Astrocyte of the cerebellum (primary cell): Measurements from ENCODE around the gene NUAK1.

Experiments
- DNase-seq: peaks from one replicate; pipeline ENCODE4 v3.0.0-alpha.2; 2011; ENCODE audit warnings: low read depth
- H3K4me3 ChIP-seq: 2 replicates; pipeline ENCODE4 v1.5.1; 2011; ENCODE audit warnings: mild to moderate bottlenecking, low read depth, low read length, moderate library complexity
- CTCF ChIP-seq: IDR thresholded peaks from 2 replicates; pipeline ENCODE4 v1.5.1; 2012; ENCODE audit warnings: low read length, low read depth, moderate library complexity, mild to moderate bottlenecking; ENCODE audit errors: missing control alignments
- in situ Hi-C: cut with HindIII; loops from 2 replicates; pipeline ENCODE4 v1.10.0; 2017; ENCODE audit warnings: low sequenced_read_pairs

NUAK1 gene

GRCh38 chr12:106107566-106107965 is 31.2 kb downstream of the NUAK1 start:
- TF ChIP-seq CTCF, result no peak
- no peak for DNase-seq
- in situ Hi-C loops, result no loop called here
- H3K4me3 ChIP-seq, result no peak overlapping the region

GRCh38 chr12:106106892-106107291 is 31.9 kb downstream of the NUAK1 start:
- TF ChIP-seq CTCF, result no peak
- in situ Hi-C loops, result no loop called here
- no peak for DNase-seq
- H3K4me3 ChIP-seq, result no peak overlapping the region

GRCh38 chr12:106106061-106106566 is 32.6 kb downstream of the NUAK1 start:
- TF ChIP-seq CTCF, result no peak
- no peak overlapping the region for H3K4me3 ChIP-seq
- no peak for DNase-seq
- in situ Hi-C loops, result no loop called here

- in situ Hi-C loops, result no loop called here
- TF ChIP-seq CTCF, result no peak
- no peak for DNase-seq
- H3K4me3 ChIP-seq, result no peak overlapping the region
Observed at GRCh38 chr12:106101803-106102202, 37.0 kb downstream of the NUAK1 start.

GRCh38 chr12:106098691-106099200 is 40.0 kb downstream of the NUAK1 start:
- in situ Hi-C loops, result no loop called here
- no peak for TF ChIP-seq CTCF
- DNase-seq, result no peak
- H3K4me3 ChIP-seq, result no peak overlapping the region

GRCh38 chr12:106097011-106097410 is 41.7 kb downstream of the NUAK1 start:
- in situ Hi-C loops, result no loop called here
- TF ChIP-seq CTCF, result no peak
- no peak for DNase-seq
- no peak overlapping the region for H3K4me3 ChIP-seq
